Measurements from ENCODE around the gene CROCC2. TPM values are rescaled to one million over a fixed set of nuclear protein-coding genes. Genes with fewer than 3 reads are reported as not detected.

Gene CROCC2
- polyA plus RNA-seq, 1 experiment, result not detected

DNA sequence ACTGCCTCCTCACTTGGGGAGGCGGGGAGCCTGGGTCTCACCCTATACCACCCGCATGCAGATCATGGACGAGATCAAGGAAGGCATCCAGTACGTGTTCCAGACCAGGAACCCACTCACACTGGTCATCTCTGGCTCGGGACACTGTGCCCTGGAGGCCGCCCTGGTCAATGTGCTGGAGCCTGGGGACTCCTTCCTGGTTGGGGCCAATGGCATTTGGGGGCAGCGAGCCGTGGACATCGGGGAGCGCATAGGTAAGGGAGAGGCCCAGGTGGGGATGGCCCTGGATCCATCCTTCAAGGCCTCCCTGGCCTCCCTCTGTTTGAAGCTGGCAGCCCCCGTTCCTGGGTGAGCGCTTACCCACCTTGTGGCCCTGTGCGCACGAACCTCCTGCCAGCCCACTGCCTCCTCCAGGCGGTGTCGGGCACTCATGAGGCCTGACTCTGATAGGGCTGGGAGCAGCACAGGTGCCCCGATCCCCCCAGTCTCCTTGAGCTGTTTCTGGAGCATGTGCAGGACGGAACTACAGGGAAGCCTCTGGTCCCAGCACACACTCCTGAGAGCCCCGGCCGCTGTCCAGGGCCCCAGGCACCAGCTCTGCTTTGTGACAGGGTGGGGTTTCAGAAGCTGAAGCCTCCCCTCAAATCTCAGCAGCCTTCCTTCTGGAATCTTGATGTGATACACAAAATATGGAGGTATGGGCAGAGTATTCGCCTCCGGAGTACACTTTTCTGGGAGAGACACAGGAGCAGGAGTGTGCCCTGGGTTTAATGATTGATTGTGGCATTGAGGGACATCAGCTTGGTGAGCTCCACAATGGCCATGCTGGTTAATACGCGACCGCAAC, 36.8 kb upstream of the CROCC2 start:
- Histone ChIP-seq H3K27me3 (ENCODE audit: control insufficient read depth, insufficient read depth, low read length) (peaks cover 29% of the 10 kb centered on the region), H3K27ac (ENCODE audit: low read depth, low read length) (no peak overlapping the region), H3K4me3 (ENCODE audit: low read depth, low read length) (no peak overlapping the region), H3K9me3 (ENCODE audit: control insufficient read depth, insufficient read depth, low read length) (no peaks in the 10 kb centered on the region)
- POLR2A ChIA-PET, result no interaction called here
- no peak for DNase-seq (ENCODE audit: low read depth, low spot score)
- CTCF ChIA-PET, result interaction anchor here (1.6 to 2.1 kb wide), 2 partner anchors 18 to 29 kb away, joined by 4 to 5 read pairs; no protein-coding TSS in a partner anchor
- TF ChIP-seq, protein P1, sequence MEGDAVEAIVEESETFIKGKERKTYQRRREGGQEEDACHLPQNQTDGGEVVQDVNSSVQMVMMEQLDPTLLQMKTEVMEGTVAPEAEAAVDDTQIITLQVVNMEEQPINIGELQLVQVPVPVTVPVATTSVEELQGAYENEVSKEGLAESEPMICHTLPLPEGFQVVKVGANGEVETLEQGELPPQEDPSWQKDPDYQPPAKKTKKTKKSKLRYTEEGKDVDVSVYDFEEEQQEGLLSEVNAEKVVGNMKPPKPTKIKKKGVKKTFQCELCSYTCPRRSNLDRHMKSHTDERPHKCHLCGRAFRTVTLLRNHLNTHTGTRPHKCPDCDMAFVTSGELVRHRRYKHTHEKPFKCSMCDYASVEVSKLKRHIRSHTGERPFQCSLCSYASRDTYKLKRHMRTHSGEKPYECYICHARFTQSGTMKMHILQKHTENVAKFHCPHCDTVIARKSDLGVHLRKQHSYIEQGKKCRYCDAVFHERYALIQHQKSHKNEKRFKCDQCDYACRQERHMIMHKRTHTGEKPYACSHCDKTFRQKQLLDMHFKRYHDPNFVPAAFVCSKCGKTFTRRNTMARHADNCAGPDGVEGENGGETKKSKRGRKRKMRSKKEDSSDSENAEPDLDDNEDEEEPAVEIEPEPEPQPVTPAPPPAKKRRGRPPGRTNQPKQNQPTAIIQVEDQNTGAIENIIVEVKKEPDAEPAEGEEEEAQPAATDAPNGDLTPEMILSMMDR (IDR thresholded peaks at IDR 0.05; ENCODE audit: low read depth, low read length), result no peak

DNA sequence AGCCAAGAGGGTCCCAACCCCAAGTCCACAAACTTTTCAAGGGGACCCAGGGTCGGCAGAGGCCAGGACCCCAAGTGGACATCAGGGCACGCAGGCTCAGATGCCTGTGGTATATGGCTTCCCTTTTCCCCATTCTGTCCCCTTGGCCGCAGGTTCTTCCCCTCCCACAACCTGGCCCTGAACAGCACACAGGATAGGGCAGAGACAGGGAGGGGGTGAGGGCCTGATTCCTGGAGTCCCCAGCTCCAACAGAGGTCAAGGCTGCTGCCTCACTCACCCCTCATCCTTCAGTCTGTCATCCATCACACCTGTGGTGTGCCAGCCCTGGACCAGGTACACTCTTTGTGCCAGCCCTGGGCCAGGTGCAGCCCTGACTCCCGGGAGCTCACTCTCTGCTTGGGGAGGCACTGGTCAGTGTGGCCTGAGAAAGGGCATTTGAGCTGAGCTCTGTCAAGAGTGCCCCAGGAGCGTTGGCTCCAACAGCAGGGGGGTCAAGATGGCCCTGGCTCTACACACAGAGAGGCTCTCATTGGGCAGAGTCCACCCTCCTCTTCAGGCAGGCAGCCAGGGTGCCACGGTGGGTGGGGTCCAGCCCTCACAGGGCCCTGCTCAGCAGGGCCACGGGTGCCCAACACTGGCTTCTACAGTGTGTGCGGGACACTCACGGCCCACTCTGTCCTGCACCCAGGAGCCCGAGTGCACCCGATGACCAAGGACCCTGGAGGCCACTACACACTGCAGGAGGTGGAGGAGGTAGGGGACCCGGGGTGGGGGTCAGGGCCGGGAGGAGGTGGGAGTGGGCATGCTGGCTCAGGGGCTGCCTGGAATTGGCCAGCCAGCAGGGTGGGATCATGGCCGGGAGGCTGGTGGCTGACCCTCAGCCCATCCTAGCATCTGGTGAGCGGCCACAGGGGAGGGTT, 35.9 kb upstream of the CROCC2 start:
- POLR2A ChIA-PET, result no interaction called here
- TF ChIP-seq, protein P1 (IDR thresholded peaks at IDR 0.05; ENCODE audit: low read depth, low read length), result no peak
- Histone ChIP-seq H3K4me3 (ENCODE audit: low read depth, low read length) (no peak overlapping the region), H3K27ac (ENCODE audit: low read depth, low read length) (no peak overlapping the region), H3K9me3 (ENCODE audit: control insufficient read depth, insufficient read depth, low read length) (no peaks in the 10 kb centered on the region), H3K27me3 (ENCODE audit: control insufficient read depth, insufficient read depth, low read length) (peaks cover 30% of the 10 kb centered on the region)
- CTCF ChIA-PET, result interaction anchor here (1.6 to 2.1 kb wide), 2 partner anchors 19 to 30 kb away, joined by 4 to 5 read pairs; no protein-coding TSS in a partner anchor
- no peak for DNase-seq (ENCODE audit: low read depth, low spot score)

DNA sequence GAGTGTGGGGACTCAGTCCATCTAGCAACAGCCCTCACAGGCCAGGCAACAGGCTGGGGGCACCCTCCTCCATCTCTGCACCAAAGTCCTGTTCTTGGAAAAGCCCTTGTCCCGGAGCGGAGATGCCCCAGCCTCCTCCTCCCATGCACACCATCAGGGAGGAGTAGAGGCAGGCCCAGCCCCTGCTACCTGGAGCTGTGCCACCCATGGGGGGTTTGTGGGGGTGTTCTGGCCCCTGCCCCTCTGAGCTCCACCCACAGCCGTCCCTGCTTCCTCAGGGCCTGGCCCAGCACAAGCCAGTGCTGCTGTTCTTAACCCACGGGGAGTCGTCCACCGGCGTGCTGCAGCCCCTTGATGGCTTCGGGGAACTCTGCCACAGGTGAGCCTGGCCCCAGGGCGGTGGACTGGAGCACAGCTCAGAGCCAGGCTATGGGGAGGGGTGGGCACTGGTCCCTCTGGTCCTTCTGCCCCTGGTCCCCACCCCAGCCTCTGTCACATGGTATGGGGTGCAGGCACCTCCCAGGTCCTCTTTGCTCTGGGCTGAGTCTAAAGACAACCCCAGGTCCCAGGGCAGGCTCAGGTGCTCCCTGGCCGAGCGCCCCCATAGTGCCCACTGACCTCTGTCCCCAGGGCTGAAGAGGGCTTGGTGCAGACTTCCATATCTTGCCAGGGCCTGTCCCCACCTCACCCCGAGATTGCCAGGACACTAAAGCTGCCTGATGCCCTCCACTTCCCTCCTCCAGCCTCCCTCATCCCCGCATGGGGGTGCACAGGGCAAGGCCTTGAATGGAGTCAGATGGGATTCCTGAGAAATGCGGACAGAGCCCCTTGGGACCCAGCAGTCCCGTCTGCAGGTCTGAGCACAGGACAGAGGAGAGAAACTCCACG, 34.8 kb upstream of the CROCC2 start:
- Histone ChIP-seq H3K27ac (ENCODE audit: low read depth, low read length) (no peak overlapping the region), H3K9me3 (ENCODE audit: control insufficient read depth, insufficient read depth, low read length) (no peaks in the 10 kb centered on the region; the same call in 1 of the 2 replicates), H3K4me3 (ENCODE audit: low read depth, low read length) (no peak overlapping the region), H3K27me3 (ENCODE audit: control insufficient read depth, insufficient read depth, low read length) (peaks cover 28% of the 10 kb centered on the region)
- TF ChIP-seq, protein P1 (IDR thresholded peaks at IDR 0.05; ENCODE audit: low read depth, low read length), result no peak
- no peak for DNase-seq (ENCODE audit: low read depth, low spot score)
- CTCF ChIA-PET, result no interaction called here
- POLR2A ChIA-PET, result no interaction called here

DNA sequence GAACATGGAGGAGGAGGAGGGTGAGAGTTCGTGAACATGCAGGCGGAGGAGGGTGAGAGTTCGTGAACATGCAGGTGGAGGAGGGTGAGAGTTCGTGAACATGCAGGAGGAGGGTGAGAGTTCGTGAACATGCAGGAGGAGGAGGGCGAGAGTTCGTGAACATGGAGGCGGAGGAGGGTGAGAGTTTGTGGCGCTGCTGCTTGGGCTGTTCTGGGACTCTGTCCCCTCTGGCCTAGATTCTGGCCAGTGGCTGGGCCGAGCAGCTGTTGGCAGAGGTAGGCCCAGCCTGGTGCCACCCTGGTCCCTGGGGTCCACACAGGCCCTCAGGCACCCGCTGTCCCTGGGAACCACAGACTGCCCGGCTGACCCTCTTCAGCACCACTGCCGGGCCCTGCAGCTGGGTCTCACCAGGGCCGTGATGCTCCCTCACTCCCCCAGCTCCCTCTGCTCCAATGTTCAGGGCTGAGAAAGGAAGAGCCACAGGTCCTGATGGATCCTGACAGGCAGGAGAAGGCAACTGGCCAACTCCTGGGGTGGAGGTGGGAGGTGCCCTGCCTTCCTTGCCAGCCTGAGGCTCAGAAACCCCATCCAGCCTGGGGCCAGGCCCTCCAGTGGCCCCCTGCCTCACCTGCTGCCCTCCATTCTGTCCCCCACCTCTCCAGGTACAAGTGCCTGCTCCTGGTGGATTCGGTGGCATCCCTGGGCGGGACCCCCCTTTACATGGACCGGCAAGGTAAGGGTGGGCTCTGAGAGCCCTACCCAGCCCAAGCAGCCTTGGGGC, 33.6 kb upstream of the CROCC2 start:
- peaks cover 25% of the 10 kb centered on the region for H3K27me3 ChIP-seq (ENCODE audit: control insufficient read depth, insufficient read depth, low read length)
- TF ChIP-seq, protein P1 (IDR thresholded peaks at IDR 0.05; ENCODE audit: low read depth, low read length), result no peak
- no peak overlapping the region for H3K27ac ChIP-seq (ENCODE audit: low read depth, low read length)
- ChIA-PET POLR2A (no interaction called here), CTCF (no interaction called here)
- H3K9me3 ChIP-seq (ENCODE audit: control insufficient read depth, insufficient read depth, low read length), result no peaks in the 10 kb centered on the region; the same call in 1 of the 2 replicates
- DNase-seq (ENCODE audit: low read depth, low spot score), result no peak
- no peak overlapping the region for H3K4me3 ChIP-seq (ENCODE audit: low read depth, low read length)

Measured in AG04450 (cell line).